ENCODE measurements around the gene SCFD2.

DNA sequence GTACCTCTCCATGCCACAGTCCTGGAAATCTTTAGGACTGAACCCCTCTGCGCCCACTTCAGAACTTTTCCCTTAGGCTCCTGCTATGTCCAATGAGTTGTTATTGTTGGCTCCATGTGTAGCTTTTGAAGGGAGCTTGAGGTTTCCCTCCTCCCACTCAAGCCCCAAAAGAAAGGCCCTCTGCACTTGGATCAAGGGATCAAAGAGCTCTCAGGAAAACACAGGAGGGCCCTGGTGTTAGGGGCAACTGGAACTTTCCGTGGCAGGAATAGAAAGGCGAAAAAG, 368.8 kb downstream of the SCFD2 start:
- TF ChIP-seq POLR2A (IDR thresholded peaks at IDR 0.05), result no peak
- no peak for TF ChIP-seq CTCF (IDR thresholded peaks at IDR 0.05)
- TF ChIP-seq EP300 (IDR thresholded peaks at IDR 0.05), result no peak
